Measurements from ENCODE around the gene KXD1.
"Not testable (repeated sequence)": the region's sequence is repeated elsewhere in the genome, so short reads cannot be mapped to it uniquely, and the experiment has no call there.

Gene KXD1

GRCh38 chr19:18537431-18537830 is 20.2 kb upstream of the KXD1 start:
- DNase-seq, result no peak

GRCh38 chr19:18538115-18538514 is 19.6 kb upstream of the KXD1 start:
- DNase-seq, result no peak

GRCh38 chr19:18539372-18539771 is 18.3 kb upstream of the KXD1 start:
- no peak for DNase-seq

- not testable (repeated sequence) for DNase-seq
Observed at GRCh38 chr19:18540200-18540599, 17.5 kb upstream of the KXD1 start.

GRCh38 chr19:18541258-18541991 is 16.2 kb upstream of the KXD1 start:
- no peak for DNase-seq

- DNase-seq, result no peak
Observed at GRCh38 chr19:18541992-18542940, 15.4 kb upstream of the KXD1 start.

GRCh38 chr19:18542941-18543813 is 14.5 kb upstream of the KXD1 start, which contains the start of gene FKBP8:
Gene FKBP8 (minus strand): TSS chr19:18543573. CDS start chr19:18541970, 1,603 bp downstream.
- peak; percentile 98 for DNase-seq

- DNase-seq, result peak; percentile 87
Observed at GRCh38 chr19:18543814-18544475, 13.7 kb upstream of the KXD1 start.

- no peak for DNase-seq
Observed at GRCh38 chr19:18551631-18552030, 6.0 kb upstream of the KXD1 start.

GRCh38 chr19:18558202-18558555 is 509 bp downstream of the KXD1 start:
- no peak for DNase-seq

- DNase-seq, result no peak
Observed at GRCh38 chr19:18558604-18559003, 934 bp downstream of the KXD1 start.

GRCh38 chr19:18559685-18560084 is 2.0 kb downstream of the KXD1 start:
- DNase-seq, result no peak

- no peak for DNase-seq
Observed at GRCh38 chr19:18562086-18562485, 4.4 kb downstream of the KXD1 start.

GRCh38 chr19:18566953-18567352 is 9.3 kb downstream of the KXD1 start:
- DNase-seq, result no peak

GRCh38 chr19:18568367-18568766 is 10.7 kb downstream of the KXD1 start:
- DNase-seq, result no peak

- DNase-seq, result peak; percentile 100
Observed at GRCh38 chr19:18571564-18572344, 14.1 kb downstream of the KXD1 start, which contains the start of gene UBA52. Gene UBA52 (plus strand): TSS chr19:18571857. CDS start chr19:18573301, 1,444 bp downstream.

- no peak for DNase-seq
Observed at GRCh38 chr19:18574691-18575291, 17.1 kb downstream of the KXD1 start.

GRCh38 chr19:18576383-18576782 is 18.7 kb downstream of the KXD1 start:
- no peak for DNase-seq

- no peak for DNase-seq
Observed at GRCh38 chr19:18577365-18577914, 19.8 kb downstream of the KXD1 start.

GRCh38 chr19:18580311-18580710 is 22.6 kb downstream of the KXD1 start:
- DNase-seq, result no peak

- no peak for DNase-seq
Observed at GRCh38 chr19:18586306-18586705, 28.6 kb downstream of the KXD1 start.
